HL-60/S4 treated with retinoic acid at 250 ng/mL for 4 days and 3 days (cell line): ENCODE data around the gene SBK2.

Source experiments
- in situ Hi-C: fragments of 300-500 bp; cut with MboI; formaldehyde crosslinking; loops from 2 replicates; pipeline ENCODE4 v1.7.0; 2022; ENCODE audit warnings: low sequenced_read_pairs

Gene SBK2

DNA sequence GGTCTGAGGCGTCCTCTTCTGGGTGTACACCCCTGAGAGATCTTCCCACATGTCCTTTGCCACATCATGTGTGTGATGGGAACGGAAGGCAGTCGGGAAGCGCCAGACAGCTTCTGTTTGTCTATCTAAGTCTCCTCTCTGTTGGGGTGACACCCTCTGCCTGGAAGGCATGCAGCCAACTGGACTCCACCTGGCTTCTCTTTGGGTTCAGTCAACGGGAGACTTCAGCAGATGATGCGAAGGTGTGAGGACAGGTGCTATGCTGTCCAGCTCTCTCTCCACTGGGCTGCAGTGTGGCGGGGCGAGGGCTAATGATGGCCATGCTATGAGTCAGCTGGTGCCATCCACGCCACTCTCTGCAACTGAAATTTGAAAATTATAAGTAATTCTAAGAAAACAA is 22.8 kb upstream of the SBK2 start:
- in situ Hi-C loops: no loop called here

DNA sequence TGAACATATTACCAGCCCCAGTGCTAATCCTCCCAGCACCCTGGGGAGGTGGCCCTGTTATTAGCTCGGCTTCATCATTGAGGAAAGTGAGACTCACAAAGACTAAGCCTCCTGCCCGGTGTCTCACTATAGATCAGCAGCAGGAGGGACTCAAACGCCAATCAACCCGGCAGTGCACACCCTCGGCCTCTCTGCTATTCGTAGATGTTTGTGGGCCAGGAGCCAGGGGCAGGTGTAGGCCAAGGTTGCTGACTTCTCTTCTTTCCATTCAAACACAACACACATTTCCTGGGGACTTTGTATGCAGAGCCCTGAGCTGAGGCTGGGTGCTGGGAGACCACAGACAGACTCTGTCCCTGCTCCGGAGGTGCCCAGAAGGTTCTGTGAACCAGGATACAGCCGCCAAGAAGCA is 17.8 kb upstream of the SBK2 start:
- in situ Hi-C loops: no loop called here

DNA sequence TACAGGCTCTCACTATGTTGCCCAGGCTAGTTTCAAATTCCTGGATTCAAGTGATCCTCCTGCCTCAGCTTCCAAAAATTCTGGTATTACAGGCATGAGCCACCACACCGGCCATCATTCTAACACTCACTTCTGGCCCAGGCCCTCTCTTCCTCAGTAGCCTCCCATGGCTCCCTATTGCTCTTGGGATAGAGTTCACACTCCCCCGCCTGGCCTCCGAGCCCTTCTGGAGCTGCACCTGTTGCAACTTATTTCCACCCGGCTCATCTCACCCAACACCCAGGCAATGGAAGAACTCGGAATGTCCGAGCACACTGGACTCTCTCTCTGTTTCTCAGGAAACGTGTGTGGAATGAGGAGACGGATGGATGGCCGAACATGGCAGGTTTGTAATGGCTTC is 17.4 kb upstream of the SBK2 start:
- in situ Hi-C loops: no loop called here

DNA sequence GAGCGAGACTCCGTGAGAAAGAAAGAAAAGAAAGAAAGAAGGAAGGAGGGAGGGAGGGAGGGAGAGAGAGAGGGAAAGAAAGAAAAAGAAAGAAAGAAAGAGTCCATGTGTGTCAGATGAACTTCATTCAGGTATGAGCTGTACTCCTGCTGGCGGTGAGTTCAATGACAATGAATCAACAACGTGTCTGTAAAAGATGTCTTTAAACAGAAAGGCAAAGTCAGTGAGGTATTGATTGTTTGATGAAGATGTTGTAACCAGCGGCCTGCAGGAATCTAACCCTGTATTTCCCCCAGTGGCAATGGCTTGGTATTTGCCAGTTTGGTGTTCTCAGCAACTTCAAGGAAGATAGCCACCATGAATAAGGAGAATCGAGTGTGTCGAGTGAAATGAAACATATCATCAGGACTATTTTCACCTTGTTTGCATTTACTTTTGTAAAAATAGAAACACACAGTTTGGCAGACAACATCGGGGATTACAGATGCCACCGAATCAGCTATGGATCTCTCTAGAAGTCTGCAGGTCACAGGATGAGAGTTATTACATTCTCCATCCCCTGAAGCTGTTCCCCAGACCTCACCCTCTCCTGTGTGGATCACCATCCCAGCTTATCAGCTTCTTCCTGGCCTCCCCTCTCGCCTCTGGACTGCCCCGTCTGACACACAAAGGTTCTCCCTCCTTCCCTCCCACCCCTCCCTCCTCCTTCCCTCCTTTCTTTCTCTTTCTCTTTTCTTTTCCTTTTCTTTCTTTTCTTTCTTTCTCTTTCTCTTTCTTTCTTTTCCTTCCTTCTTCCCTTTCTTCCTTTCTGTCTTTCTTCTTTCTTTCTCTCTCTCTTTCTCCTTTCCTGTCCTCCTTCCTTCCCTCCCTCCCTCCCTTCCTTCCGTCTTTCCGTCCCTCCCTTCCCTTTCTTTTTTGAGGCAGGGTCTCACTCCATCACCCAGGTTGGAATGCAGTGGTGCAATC is 16.6 kb upstream of the SBK2 start:
- in situ Hi-C loops: no loop called here

DNA sequence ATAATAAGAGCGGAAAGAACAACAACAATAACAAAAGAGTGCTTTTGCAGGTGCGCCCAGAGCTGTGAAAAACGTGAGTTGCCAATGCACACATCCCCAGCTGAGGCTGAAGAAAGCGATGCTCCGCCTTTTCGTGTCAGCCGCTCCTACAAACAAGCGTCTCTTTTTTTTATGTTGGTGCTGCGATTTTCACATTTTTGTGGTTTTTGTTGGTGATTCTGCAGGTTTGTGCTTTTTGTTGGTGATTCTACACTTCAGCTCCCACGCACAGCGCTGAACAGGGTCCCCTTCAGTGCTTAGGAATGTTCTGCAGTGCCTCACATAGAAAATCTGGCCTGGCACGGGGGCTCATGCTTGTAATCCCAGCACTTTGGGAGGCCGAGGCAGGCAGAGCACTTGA is 15.7 kb upstream of the SBK2 start:
- in situ Hi-C loops: no loop called here

DNA sequence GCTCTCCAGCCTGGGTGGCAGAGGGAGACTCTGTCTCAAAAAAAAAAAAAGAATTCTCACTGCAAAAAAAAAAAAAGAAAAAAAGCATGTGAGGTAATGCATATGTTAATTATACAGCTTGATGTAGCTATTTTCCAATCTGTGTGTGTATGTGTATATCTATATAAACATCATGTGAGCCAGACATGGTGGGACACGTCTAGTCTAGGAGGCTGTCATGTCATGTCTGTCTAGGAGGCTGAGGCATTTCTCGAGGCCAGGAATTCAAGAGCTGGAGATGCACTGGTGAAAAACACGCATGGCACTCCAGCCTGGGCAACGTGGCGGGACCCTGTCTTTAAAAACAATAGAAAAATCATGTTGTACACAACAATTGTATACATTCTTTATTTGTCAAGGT is 15.3 kb upstream of the SBK2 start:
- in situ Hi-C loops: no loop called here

DNA sequence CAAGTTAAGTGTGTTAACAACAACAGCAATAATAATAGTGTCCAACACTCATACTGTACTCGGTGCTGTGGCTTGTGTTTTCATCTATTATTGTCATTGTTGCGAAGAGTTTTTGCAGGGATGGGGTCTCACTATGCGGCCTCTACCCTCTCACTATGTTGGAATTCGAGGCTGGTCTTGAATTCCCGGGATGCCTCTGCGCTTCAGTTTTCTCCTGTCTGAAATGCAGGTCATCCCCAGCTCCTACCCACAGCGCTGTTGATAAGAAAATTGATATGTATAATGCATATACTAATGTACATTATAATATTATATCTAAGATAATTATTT is 13.4 kb upstream of the SBK2 start:
- in situ Hi-C loops: no loop called here

DNA sequence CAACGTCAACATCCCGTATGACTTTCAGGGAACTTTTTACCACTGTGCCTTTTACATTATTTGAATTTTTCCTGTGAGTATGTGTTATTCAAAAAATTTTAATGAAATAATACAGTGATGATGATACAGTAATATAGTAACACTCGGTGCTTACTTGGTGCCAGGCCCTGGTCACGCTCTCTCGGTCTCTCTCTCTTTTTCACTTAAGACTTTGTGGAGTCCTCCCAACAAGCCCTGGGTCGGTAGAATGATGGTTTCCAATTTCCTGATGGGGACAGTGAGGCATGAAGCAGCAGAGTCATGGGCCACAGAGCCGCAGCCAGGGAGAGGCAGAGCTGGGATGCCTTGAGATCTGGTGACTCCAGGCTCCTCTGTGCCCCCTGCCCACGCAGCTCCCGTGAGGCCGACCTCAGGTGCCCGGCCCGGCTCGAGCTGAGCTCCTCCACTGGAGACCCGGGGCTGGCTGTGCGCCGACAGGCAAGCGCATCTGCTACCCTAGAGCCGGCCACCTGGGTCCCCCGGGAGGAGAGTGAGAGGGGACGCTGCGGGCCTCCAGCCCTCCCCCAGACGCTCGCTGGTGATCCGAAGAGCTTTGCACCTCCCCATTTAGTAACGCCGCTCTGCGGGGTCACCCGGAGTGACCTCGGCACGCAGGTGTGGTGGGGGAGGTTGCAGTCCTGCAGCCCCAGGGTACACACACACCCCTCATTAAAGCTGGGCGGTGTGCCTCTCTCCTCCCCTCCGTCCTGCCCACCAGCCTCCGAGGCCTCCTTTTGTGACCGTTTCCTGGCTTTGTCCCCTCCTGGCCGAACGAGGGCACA is 12.8 kb upstream of the SBK2 start:
- in situ Hi-C loops: no loop called here

DNA sequence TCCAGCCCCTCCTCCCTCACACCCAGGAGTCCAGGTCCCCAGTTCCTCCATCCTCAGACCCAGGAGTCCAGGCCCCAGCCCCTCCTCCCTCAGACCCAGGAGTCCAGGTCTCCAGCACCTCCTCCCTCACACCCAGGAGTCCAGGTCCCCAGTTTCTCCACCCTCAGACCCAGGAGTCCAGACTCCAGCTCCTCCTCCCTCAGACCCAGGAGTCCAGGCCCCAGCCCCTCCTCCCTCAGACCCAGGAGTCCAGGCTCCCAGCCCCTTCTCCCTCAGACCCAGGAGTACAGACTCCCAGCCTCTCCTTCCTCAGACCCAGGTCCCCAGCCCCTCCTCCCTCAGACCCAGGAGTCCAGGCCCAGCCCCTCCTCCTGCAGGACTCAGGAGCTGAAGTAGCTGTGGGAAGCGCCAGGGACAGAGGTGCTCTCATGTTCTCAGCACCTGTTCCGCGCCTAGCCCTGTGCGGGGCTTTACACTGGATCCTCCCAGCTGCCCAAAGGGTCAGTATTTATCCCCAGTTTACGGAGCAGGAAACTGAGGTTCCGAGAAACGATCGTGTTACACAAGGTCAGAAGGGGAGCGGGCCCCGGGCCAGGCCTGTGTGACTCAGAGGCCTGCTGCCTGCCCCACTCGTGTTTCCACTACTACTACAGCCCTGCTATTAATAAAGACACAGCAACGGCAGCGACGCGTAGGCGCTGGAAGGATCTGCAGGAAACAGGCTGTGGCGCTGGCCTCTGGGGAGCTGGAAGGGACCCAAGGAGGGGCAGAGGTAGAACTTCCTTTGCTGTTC is 10.1 kb upstream of the SBK2 start:
- in situ Hi-C loops: no loop called here

DNA sequence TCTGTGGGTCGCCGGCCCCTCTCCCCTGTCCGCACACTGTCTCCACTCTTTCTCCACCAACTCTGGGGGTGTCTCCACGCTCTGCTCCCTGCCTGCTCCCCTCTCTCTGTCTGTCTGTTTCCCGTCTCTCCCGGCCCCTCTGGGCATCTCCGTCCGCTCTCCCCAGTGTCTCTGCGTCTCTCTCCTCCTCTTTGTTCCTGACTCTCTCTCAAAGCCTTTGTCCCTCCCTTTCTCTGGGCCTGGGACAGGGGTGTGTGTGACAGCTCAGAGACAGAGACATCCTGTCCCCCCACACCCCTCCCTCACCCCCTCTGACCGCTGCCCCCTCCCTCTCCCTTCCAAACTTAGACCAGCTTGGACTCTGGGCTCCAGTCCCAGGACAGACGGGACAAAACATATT is 9.1 kb upstream of the SBK2 start:
- in situ Hi-C loops: no loop called here

DNA sequence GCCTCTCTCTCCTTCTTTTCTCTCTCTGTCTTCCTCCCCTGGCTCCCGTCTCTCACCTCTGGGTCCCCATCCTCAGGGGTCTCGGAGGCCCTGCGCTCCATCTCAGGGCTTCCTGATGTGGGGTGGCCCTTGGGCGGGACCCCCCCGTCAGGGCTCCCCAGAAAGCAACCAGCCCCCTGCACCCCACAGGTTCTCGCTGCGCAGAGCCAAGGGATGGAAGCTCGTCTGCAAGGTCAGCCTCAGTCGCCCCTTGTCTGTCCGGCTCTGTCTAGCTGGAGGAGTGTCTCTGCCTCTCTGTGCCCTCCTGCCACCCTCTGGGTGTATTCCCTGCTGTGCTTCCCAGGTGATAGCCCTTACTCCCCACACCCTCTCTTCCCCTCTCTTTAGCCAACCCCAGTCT is 8.5 kb upstream of the SBK2 start, which contains the start of gene SBK3:
Gene SBK3, minus strand, starts transcription at position 101 of the 400 bp plus-strand sequence. Its CDS starts 0 bp downstream, at position 101.
- in situ Hi-C loops: no loop called here

DNA sequence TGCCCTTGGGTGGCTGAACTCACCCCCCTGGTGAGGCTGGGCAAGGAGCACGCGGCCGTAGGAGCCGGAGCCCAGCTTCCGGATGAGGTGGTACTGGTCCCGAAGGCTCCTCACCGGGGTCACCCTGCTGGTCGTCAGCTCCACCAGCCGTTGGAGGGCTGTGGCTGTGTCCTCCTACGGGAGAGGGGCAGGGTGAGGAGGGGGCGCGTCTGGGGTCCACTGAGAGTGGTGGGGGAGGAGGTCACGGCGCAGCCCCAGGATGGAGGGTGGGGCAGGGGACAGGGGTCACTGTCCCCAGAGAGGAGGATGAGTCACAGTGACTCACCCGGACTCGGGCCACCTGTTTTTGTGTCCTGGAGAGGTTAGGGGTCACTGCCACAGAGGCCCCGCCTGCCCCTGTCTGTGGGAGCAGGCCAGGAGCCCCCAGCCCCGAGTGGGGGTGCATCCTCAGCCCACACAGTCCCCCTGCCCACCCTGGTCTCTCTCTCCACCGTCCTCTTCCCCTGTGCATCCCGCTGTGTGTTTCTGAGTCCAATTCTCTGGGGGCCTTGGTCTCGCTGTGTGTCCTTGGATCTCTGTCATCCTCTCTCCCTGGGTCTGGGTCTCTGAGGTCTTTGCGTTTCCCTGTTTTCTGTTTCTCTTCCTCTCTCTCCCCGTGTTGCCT is 8.0 kb upstream of the SBK2 start:
- in situ Hi-C loops: no loop called here

DNA sequence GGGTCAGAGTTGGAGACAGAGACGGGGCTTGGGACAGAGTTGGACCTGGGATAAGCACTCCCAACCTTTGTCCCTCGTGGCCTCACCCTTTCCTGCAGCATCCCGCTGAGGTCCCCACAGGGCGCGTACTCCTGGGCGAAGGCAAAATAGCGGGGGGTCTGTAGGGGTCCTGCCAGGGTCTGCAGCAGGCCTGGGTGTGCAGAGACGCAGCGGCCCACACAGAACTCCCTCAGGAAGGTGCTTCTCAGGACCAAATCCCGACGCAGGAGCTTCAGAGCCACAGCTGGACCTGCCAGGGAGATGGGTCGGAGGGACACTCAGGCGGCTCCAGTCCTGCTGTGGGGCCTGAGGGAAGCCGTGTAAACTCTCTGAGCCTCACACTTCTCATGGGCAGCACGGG is 7.1 kb upstream of the SBK2 start:
- in situ Hi-C loops: no loop called here

DNA sequence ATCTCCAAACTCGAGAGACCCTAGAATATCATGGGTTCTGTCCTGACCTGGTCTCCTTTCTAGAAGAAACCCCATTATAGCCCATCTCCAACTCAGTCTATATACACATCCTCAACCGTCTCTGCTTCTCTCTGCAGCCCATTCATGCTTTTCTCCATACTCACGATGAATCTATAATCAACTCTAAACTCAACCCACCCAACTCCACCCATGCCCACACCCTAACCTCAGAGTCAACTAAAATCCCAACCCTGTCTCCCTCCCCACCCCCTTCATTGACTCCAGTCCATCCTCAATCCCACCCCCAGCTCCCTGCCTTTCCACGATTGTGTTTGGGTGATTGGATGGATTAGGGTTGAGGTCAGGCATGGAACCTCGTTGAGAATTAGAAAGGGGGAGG is 6.6 kb upstream of the SBK2 start:
- in situ Hi-C loops: no loop called here

DNA sequence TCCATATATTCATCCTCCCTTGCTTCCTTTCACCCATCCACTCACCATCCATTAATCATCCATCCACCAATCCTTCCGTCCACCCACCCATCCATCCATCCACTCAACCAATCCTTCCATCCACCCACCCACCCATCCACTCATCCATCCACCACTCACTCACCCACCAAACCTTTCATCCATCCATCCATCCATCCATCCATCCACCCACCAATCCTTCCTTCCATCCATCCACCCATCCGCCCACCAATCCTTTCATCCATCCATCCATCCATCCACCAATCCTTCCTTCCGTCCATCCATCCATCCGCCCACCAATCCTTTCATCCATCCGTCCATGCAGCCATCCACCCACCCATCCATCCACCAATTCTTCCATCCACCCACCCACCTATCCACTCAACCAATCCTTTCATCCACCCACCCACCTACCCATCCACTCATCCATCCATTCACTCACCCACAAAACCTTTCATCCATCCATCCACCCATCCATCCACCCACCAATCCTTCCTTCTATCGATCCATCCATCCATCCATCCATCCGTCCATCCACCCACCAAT is 5.4 kb upstream of the SBK2 start:
- in situ Hi-C loops: no loop called here

DNA sequence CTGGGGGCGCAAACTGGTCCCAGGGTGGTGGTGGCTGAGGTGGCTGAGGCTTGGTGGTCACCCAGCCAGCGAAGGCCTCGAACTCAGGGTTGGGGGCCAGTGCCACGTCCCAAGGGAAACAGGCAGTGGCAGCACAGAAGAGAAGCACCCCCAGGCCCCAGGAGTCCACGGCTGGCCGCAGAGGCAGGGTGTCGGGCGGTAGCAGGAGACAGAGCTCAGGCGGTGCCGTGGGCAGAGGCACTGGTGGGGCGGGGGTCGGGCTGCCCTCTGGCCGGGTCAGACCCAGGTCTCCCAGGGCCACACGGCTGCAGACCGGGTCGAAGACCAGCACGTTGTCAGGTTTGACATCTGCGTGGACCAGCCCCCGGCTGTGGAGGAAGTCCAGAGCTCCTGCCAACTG is 4.2 kb upstream of the SBK2 start:
- in situ Hi-C loops: no loop called here

DNA sequence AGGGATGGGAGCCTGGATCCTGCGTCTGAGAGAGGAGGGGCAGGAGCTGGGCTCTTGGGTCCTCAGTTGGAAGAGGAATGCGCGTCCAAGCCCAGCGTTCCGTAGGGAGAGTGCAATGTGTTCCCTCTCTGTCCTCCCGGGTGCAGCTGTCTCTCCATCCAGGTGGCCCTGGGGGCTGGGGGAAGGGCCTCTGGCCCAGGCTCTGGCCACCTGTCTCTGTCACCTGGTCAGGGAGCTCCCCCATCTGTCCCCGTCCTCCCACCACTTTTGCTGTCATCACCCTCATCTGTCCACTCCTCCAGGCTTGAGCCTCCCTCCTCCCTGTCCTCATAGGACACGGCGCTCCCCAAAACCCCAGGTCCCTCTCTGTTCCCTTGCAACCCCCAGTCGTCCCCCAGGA is 3.7 kb upstream of the SBK2 start:
- in situ Hi-C loops: no loop called here

DNA sequence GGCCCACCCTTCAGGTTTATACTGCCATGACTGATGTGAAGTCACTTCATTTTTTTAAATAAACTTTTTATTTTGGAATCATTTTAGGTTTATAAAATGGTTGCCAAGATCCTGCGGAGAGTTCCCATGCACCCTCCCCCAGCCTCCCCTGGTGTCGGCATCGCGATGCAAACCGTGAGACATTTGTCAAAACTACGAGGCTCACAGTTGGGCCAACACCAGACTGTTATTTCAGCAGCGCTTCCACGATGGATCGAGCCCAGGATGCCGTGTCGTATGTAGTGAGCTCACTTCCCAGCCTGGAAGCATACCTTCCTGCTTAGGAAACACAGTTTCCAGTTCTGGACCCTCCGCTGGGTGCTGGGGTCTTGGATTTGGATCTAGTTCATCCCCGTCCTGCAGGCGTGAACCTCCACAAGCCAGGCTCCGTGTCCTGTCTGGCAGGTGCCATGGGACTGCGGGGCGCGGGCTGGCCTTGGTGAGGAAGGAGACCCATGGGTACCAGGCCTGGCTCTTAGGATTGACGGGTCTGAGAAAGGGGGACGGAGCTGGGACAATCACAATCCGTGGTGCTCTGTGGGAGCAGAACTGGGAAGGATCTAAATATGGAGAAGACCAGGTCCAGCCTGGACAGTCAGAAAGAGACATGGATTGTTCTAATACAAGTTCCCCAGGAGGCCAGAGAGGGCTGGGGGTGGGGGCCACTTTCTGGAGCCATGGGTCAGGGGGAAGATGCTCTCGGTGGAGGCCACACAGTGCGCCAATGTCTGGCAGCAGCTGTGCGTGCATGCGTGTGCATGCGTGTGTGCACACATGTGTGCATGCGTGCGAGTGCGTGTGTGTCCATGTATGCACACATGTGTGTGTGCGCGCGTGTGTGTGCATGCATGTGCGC is 2.4 kb upstream of the SBK2 start:
- in situ Hi-C loops: no loop called here

DNA sequence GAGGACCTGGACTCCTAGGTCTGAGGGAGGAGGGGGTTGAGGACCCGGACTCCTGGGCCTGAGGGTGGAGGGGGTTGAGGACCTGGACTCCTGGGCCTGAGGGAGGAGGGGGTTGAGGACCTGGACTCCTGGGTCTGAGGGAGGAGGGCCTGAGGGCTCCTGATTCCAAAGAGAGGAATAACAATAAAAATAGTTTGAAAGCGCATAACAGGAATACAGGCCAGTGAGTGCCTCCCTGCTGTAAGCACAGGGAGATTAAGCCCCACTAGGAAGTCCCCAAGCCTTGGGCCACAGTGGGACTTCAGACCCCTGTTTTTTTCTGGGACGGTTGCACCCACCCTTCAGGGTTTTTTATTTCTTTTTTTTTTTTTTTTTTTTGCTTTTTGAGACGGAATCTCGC is 1.2 kb upstream of the SBK2 start:
- in situ Hi-C loops: no loop called here

DNA sequence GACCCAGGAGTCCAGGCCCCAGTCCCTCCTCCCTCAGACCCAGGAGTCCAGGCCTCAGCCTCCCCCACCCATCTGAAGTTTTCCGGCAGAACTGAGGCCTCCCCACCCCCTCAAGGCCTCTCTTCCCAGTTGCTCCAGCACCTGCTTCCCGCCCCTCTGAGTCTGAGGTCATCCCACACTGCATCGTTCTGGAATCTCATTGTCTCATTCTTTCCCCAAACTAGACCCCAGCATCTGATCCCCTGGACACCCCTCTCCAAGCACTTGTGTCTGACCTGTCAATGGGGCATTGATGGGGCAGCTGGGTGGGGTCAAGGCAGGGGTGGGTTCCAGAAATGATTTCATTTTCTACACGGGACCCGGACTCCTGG is 793 bp upstream of the SBK2 start:
- in situ Hi-C loops: no loop called here
